Parathyroid adenoma (tissue), 2 donors: ENCODE measurements around the gene SEMA3A.

ENCODE experiments used
- H2AFZ ChIP-seq: fragments of 300-600 bp; sonication (generic); one replicate; pipeline ENCODE4 v1.7.0; 2017; ENCODE audit warnings: antibody characterized with exemption, mild to moderate bottlenecking
- H3K27ac ChIP-seq: fragments of 300-600 bp; sonication (generic); one replicate; pipeline ENCODE4 v1.7.0; 2017
- H3K27me3 ChIP-seq: fragments of 300-600 bp; sonication (generic); one replicate; pipeline ENCODE4 v1.7.0; 2017; ENCODE audit warnings: low read length; ENCODE audit not compliant: control insufficient read depth, insufficient read depth
- H3K36me3 ChIP-seq: fragments of 300-600 bp; sonication (generic); one replicate; pipeline ENCODE4 v1.7.0; 2017; ENCODE audit warnings: low read length; ENCODE audit not compliant: control insufficient read depth, insufficient read depth
- H3K4me1 ChIP-seq: fragments of 300-600 bp; sonication (generic); one replicate; pipeline ENCODE4 v1.7.0; 2017; ENCODE audit warnings: control low read depth
- H3K4me2 ChIP-seq: fragments of 300-600 bp; sonication (generic); one replicate; pipeline ENCODE4 v1.7.0; 2017; ENCODE audit warnings: low read length
- H3K4me3 ChIP-seq: fragments of 300-600 bp; sonication (generic); one replicate; pipeline ENCODE4 v1.7.0; 2017; ENCODE audit warnings: low read depth, low read length
- H3K79me2 ChIP-seq: fragments of 300-600 bp; sonication (generic); one replicate; pipeline ENCODE4 v1.7.0; 2017; ENCODE audit warnings: control low read depth
- H3K9ac ChIP-seq: fragments of 300-600 bp; sonication (generic); one replicate; pipeline ENCODE4 v1.7.0; 2017; ENCODE audit warnings: mild to moderate bottlenecking
- H3K9me3 ChIP-seq: fragments of 300-600 bp; sonication (generic); one replicate; pipeline ENCODE4 v1.7.0; 2017; ENCODE audit warnings: low read length; ENCODE audit not compliant: control insufficient read depth
- TF ChIP-seq, protein P1 (sequence below): fragments of 300-600 bp; sonication (generic); IDR thresholded peaks from one replicate; pipeline ENCODE4 v1.7.0; 2017; ENCODE audit warnings: antibody characterized with exemption, mild to moderate bottlenecking
- donor health status: primary hyperparathyroidism.

Gene SEMA3A

DNA sequence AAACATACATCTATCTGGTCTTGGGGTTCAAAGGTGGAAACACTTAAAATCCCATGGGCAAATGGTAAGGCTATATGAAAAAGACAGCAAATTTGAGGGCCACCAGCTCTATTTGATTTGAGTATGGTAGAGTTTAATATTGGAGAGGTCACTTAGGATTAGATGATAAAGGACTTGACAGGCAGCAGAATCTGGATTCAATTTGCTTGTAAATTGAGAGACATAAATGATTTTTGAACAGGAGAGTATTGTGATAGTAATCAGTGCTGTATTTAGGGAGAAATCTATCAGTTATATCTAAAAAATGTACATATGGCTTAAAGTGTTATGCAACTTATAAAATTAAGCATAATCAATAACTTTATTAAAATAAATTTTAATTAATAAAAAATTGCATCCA is 155.2 kb downstream of the SEMA3A start:
- H3K9ac ChIP-seq = no peak overlapping the region
- H3K4me1 ChIP-seq = no peaks in the 10 kb centered on the region
- H3K36me3 ChIP-seq = no peaks in the 10 kb centered on the region
- H3K4me2 ChIP-seq = no peak overlapping the region
- TF ChIP-seq, protein P1, sequence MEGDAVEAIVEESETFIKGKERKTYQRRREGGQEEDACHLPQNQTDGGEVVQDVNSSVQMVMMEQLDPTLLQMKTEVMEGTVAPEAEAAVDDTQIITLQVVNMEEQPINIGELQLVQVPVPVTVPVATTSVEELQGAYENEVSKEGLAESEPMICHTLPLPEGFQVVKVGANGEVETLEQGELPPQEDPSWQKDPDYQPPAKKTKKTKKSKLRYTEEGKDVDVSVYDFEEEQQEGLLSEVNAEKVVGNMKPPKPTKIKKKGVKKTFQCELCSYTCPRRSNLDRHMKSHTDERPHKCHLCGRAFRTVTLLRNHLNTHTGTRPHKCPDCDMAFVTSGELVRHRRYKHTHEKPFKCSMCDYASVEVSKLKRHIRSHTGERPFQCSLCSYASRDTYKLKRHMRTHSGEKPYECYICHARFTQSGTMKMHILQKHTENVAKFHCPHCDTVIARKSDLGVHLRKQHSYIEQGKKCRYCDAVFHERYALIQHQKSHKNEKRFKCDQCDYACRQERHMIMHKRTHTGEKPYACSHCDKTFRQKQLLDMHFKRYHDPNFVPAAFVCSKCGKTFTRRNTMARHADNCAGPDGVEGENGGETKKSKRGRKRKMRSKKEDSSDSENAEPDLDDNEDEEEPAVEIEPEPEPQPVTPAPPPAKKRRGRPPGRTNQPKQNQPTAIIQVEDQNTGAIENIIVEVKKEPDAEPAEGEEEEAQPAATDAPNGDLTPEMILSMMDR = no peak
- H3K4me3 ChIP-seq = no peak overlapping the region
- no peak overlapping the region for H2AFZ ChIP-seq
- H3K27me3 ChIP-seq = no peaks in the 10 kb centered on the region
- H3K27ac ChIP-seq = no peak overlapping the region
- H3K9me3 ChIP-seq = no peaks in the 10 kb centered on the region
- no peaks in the 10 kb centered on the region for H3K79me2 ChIP-seq

DNA sequence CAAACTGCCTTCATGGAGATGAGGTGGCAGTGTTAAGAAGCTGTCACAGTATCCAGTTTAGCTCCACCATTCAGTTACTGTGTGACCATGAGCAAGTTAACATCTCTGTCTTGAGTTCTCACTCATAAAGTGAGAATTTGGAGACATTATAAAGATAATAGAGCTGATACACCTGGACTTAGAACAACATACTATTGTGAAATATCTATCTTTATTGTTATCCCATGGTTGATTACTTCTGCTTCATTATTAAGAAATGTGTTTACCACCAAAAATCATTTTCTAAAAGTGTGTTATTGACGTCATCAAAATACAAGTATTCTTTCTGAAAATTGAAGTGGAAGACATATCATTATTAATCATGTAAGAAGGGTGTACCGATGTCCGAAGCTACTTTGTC is 166.9 kb downstream of the SEMA3A start:
- H3K4me1 ChIP-seq = no peaks in the 10 kb centered on the region
- no peaks in the 10 kb centered on the region for H3K79me2 ChIP-seq
- no peaks in the 10 kb centered on the region for H3K9me3 ChIP-seq
- no peak overlapping the region for H3K9ac ChIP-seq
- H3K4me2 ChIP-seq = no peak overlapping the region
- H3K36me3 ChIP-seq = no peaks in the 10 kb centered on the region
- H3K4me3 ChIP-seq = no peak overlapping the region
- no peak overlapping the region for H3K27ac ChIP-seq
- TF ChIP-seq, protein P1 = no peak
- no peaks in the 10 kb centered on the region for H3K27me3 ChIP-seq
- H2AFZ ChIP-seq = no peak overlapping the region

GRCh38 chr7:84025332-84025927 is 169.2 kb downstream of the SEMA3A start:
- Histone ChIP-seq H3K4me3 (no peak overlapping the region), H3K27ac (no peak overlapping the region)

DNA sequence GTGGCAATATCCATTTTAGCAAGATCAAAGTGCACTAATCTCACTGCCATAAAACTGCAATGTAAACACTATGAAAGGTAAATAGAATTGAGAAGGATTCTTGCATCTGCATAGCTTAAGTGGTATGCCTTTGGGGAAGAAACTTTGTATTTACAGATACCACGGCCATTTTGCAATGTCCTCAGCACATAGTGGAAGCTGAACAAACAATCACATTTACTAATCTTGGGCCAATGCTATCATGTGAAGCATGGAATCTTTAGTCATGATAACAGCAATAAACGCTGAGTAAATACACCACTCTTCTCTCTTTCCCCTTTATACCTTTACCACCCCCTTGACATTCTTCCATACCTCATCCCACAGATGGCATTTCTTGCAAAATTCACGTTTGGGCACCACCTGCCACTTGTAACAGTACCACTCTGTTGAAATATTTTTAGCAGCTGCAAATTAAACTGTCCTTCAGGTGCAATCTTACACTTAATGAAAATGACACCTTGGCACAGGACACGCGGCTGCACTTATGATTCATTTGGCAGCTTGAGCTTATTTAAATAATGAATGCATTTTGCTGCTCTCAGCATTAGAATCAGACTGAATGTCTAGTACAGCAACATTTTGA is 171.8 kb downstream of the SEMA3A start:
- H3K9me3 ChIP-seq = no peaks in the 10 kb centered on the region
- H3K4me3 ChIP-seq = no peak overlapping the region
- no peak overlapping the region for H3K27ac ChIP-seq
- no peak overlapping the region for H3K4me2 ChIP-seq
- no peak overlapping the region for H3K9ac ChIP-seq
- H2AFZ ChIP-seq = no peak overlapping the region
- H3K36me3 ChIP-seq = no peaks in the 10 kb centered on the region
- H3K79me2 ChIP-seq = no peaks in the 10 kb centered on the region
- no peaks in the 10 kb centered on the region for H3K27me3 ChIP-seq
- no peaks in the 10 kb centered on the region for H3K4me1 ChIP-seq
- TF ChIP-seq, protein P1 = no peak

More at GRCh38 chr7:84025332-84025927, 169.2 kb downstream of the SEMA3A start:
- no peaks in the 10 kb centered on the region for H3K79me2 ChIP-seq
- no peaks in the 10 kb centered on the region for H3K27me3 ChIP-seq
- no peak overlapping the region for H2AFZ ChIP-seq
- H3K36me3 ChIP-seq = no peaks in the 10 kb centered on the region
- TF ChIP-seq, protein P1 = no peak
- no peak overlapping the region for H3K9ac ChIP-seq
- no peak overlapping the region for H3K4me2 ChIP-seq
- H3K4me1 ChIP-seq = no peaks in the 10 kb centered on the region
- H3K9me3 ChIP-seq = no peaks in the 10 kb centered on the region

DNA sequence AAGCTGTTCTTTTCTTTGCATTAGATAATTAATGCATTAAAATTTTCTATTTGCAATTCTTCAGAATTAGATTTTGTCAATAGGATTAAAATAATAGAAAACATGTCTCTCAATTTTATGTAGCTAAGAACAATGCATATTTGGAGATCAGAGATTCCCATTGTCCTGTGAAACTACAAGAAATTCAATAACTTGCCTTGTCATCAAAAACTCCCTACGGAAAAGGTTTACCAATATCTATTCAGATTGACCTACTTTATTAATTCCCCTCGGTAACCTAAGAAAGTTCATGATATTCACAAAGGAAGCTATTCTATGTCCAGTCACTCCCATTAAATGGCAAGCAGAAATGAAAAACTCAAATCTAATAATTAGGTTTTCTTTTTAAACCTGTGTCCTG is 172.6 kb downstream of the SEMA3A start:
- Histone ChIP-seq H3K4me2 (no peak overlapping the region), H3K4me3 (no peak overlapping the region), H2AFZ (no peak overlapping the region), H3K79me2 (no peaks in the 10 kb centered on the region), H3K36me3 (no peaks in the 10 kb centered on the region), H3K9ac (no peak overlapping the region), H3K4me1 (no peaks in the 10 kb centered on the region), H3K27me3 (no peaks in the 10 kb centered on the region), H3K27ac (no peak overlapping the region), H3K9me3 (no peaks in the 10 kb centered on the region)
- TF ChIP-seq, protein P1 = no peak
